Naive thymus-derived CD4-positive, alpha-beta T cell (primary cell): Measurements from ENCODE around the gene ERICH6. TPM values are rescaled to one million over a fixed set of nuclear protein-coding genes. Genes with fewer than 3 reads are reported as not detected.

Experiments
- ATAC-seq: fragments of 150-1000 bp; cut with Tn5 transposase; 2 replicates; pipeline ENCODE4 v1.10.0; 2021; ENCODE audit warnings: mild to moderate bottlenecking, moderate library complexity
- CTCF ChIA-PET: fragments of 350-600 bp; sonication (Branson Sonifier 250); formaldehyde crosslinking; loops from one replicate; lab custom pipeline; 2021; ENCODE audit warnings: antibody characterized with exemption; lab: Charles Lee
- POLR2A ChIA-PET: fragments of 350-600 bp; sonication (Branson Sonifier 250); formaldehyde crosslinking; loops from one replicate; lab custom pipeline; 2021; ENCODE audit warnings: antibody characterized with exemption, inconsistent platforms; lab: Charles Lee
- DNase-seq, 9 donors: peaks; one replicate each; pipeline versions ENCODE4 v3.0.0 to v3.0.0-alpha.2; 2020 to 2022; ENCODE audit warnings: mixed read lengths in 1 of 9
- H3K27ac ChIP-seq: one replicate; pipeline ENCODE4 v1.7.0; 2013; ENCODE audit warnings: mild to moderate bottlenecking, low read depth, low read length, moderate library complexity
- H3K27me3 ChIP-seq, 2 donors: one replicate each; pipeline ENCODE4 v1.7.0; 2013; ENCODE audit warnings: low read length in 2 of 2, mild to moderate bottlenecking in 2 of 2, moderate library complexity in 2 of 2; ENCODE audit not compliant: control insufficient read depth in 2 of 2, insufficient read depth in 2 of 2
- H3K36me3 ChIP-seq, 3 experiments: 1 replicate in 2 of 3; 2 replicates in 1 of 3; pipeline ENCODE4 v1.7.0; 2013; ENCODE audit warnings: low read length in 3 of 3, mild to moderate bottlenecking in 3 of 3, moderate library complexity in 1 of 3; ENCODE audit not compliant: insufficient read depth in 3 of 3, control insufficient read depth in 2 of 3
- H3K4me1 ChIP-seq, 2 donors: one replicate each; pipeline ENCODE4 v1.7.0; 2013; ENCODE audit warnings: low read length in 2 of 2, mild to moderate bottlenecking in 2 of 2, moderate library complexity in 1 of 2; ENCODE audit not compliant: control insufficient read depth in 2 of 2, insufficient read depth in 2 of 2
- H3K4me3 ChIP-seq: 2 replicates; pipeline ENCODE4 v1.7.0; 2013; ENCODE audit warnings: mild to moderate bottlenecking, low read length
- H3K9me3 ChIP-seq, 3 experiments: 1 replicate in 2 of 3; 2 replicates in 1 of 3; pipeline ENCODE4 v1.7.0; 2013; ENCODE audit warnings: low read length in 3 of 3; ENCODE audit not compliant: control insufficient read depth in 2 of 3
- H3K27ac Mint-ChIP-seq, 9 donors: one replicate each; pipeline ENCODE4 v1.8.0; 2020 to 2022; ENCODE audit warnings: mixed read lengths in 9 of 9, mild to moderate bottlenecking in 8 of 9, moderate library complexity in 5 of 9, inconsistent platforms in 2 of 9
- H3K27me3 Mint-ChIP-seq, 5 donors: one replicate each; pipeline ENCODE4 v1.8.0; 2021 to 2022; ENCODE audit warnings: mixed read lengths in 5 of 5, mild to moderate bottlenecking in 1 of 5
- H3K36me3 Mint-ChIP-seq, 5 donors: one replicate each; pipeline ENCODE4 v1.8.0; 2020 to 2022; ENCODE audit warnings: mixed read lengths in 5 of 5, mild to moderate bottlenecking in 3 of 5, inconsistent platforms in 1 of 5
- H3K4me1 Mint-ChIP-seq, 7 donors: one replicate each; pipeline ENCODE4 v1.8.0; 2020 to 2022; ENCODE audit warnings: mixed read lengths in 7 of 7, mild to moderate bottlenecking in 3 of 7, inconsistent platforms in 1 of 7
- H3K4me3 Mint-ChIP-seq, 10 donors: one replicate each; pipeline ENCODE4 v1.8.0; 2020 to 2022; ENCODE audit warnings: mild to moderate bottlenecking in 10 of 10, mixed read lengths in 10 of 10, moderate library complexity in 6 of 10, inconsistent platforms in 2 of 10
- H3K9me3 Mint-ChIP-seq, 11 donors: one replicate each; pipeline ENCODE4 v1.8.0; 2020 to 2022; ENCODE audit warnings: mixed read lengths in 11 of 11, mild to moderate bottlenecking in 4 of 11, inconsistent platforms in 1 of 11, moderate library complexity in 1 of 11
- intact Hi-C, 2 donors: fragments of 100-400 bp; cut with micrococcal nuclease; formaldehyde crosslinking; loops; one replicate each; pipeline ENCODE4 v1.15.1; 2023
- polyA plus RNA-seq, 2 donors: library from polyadenylated mRNA; unstranded; fragments of 300-500 nt; fragmentation: Illumina TruSeq; gene quantifications; one replicate each; pipeline ENCODE4 v1.2.3, GENCODE V29; 2021
- total RNA-seq, 6 experiments: library from RNA in 5 of 6; stranded (reverse) in 5 of 6; gene quantifications; 1 replicate in 5 of 6; 2 replicates in 1 of 6; pipeline ENCODE4 v1.2.3 and lab custom pipeline; 2021 to 2026

The ERICH6 gene
- total and polyA plus RNA-seq, 7 experiments from 2014 or later, result 0.24 to 1.4 (median 0.53) TPM; not detected in 2

GRCh38 chr3:150722267-150722666 lies 18.5 kb upstream of the ERICH6 start:
- H3K4me1 ChIP-seq, result no peaks in the 10 kb centered on the region
- Mint-ChIP-seq H3K9me3 (peaks cover 0 to 4% (median 0%) of the 10 kb centered on the region in 11 donors), H3K4me1 (peaks cover 0 to 19% (median 9%) of the 10 kb centered on the region in 7 donors), H3K36me3 (peaks cover 0 to 7% (median 0%) of the 10 kb centered on the region in 5 donors), H3K27me3 (no peaks in the 10 kb centered on the region), H3K4me3 (no peak overlapping the region), H3K27ac (no peak overlapping the region)
- H3K27ac ChIP-seq, result no peak overlapping the region
- no peak for DNase-seq
- intact Hi-C loops, result loop anchor here (2.0 to 5.0 kb wide), 2 partner anchors 17 to 365 kb away; partner anchors contain the start of gene MED12L (in 1 of the 2)
- CTCF ChIA-PET, result interaction anchor here (0.6 to 2.2 kb wide), 13 partner anchors 10 to 426 kb away, joined by 3 to 18 read pairs (median 4); partner anchors contain the start of gene ERICH6
- no peaks in the 10 kb centered on the region for H3K27me3 ChIP-seq
- POLR2A ChIA-PET, result interaction anchor here (2.2 kb wide), 1 partner anchor 41 kb away, joined by 8 read pairs; the partner anchor contains the start of gene SIAH2
- no peaks in the 10 kb centered on the region for H3K9me3 ChIP-seq
- ATAC-seq, result no peak
- H3K36me3 ChIP-seq, result no peaks in the 10 kb centered on the region
- no peak overlapping the region for H3K4me3 ChIP-seq

- no peaks in the 10 kb centered on the region for H3K36me3 ChIP-seq
- ATAC-seq (peak; percentile 94), DNase-seq (peak in 7 of 9 donors; percentile 33 to 77 (median 70))
- no peak overlapping the region for H3K4me3 ChIP-seq
- H3K4me3 Mint-ChIP-seq, result peak overlapping the region in 1 of 10 donors; percentile 3
- no peaks in the 10 kb centered on the region for H3K27me3 ChIP-seq
- no peaks in the 10 kb centered on the region for H3K4me1 ChIP-seq
- peaks cover 0 to 5% (median 0%) of the 10 kb centered on the region in 11 donors for H3K9me3 Mint-ChIP-seq
- POLR2A ChIA-PET, result interaction anchor here (0.5 to 2.2 kb wide), 2 partner anchors 19 to 42 kb away, joined by 3 to 8 read pairs; partner anchors contain the start of gene SIAH2
- H3K36me3 Mint-ChIP-seq, result peaks cover 0 to 5% (median 0%) of the 10 kb centered on the region in 5 donors
- no peaks in the 10 kb centered on the region for H3K9me3 ChIP-seq
- CTCF ChIA-PET, result interaction anchor here (0.8 to 2.2 kb wide), 13 partner anchors 9 to 431 kb away, joined by 3 to 18 read pairs (median 4); partner anchors contain the start of gene ERICH6
- peaks cover 0 to 19% (median 9%) of the 10 kb centered on the region in 7 donors for H3K4me1 Mint-ChIP-seq
- no peak overlapping the region for H3K27ac Mint-ChIP-seq
- H3K27ac ChIP-seq, result no peak overlapping the region
- H3K27me3 Mint-ChIP-seq, result no peaks in the 10 kb centered on the region
- intact Hi-C loops, result loop anchor here (1.0 to 5.0 kb wide), 12 partner anchors 17 to 562 kb away; partner anchors contain the start of genes ERICH6 (in 1 of the 2), MED12L (in 1 of the 2), SELENOT (in 1 of the 2) and SIAH2 (in 1 of the 2)
Observed at GRCh38 chr3:150721285-150722130, 17.8 kb upstream of the ERICH6 start.

GRCh38 chr3:150720444-150720843 lies 16.7 kb upstream of the ERICH6 start:
- ATAC-seq (no peak), DNase-seq (no peak)
- Mint-ChIP-seq H3K36me3 (peaks cover 0 to 1% (median 0%) of the 10 kb centered on the region in 5 donors), H3K9me3 (peaks cover 0 to 16% (median 2%) of the 10 kb centered on the region in 11 donors), H3K4me1 (peaks cover 0 to 19% (median 9%) of the 10 kb centered on the region in 7 donors), H3K27ac (no peak overlapping the region), H3K4me3 (no peak overlapping the region), H3K27me3 (peaks cover 0 to under 1% (median 0%) of the 10 kb centered on the region in 5 donors)
- no peak overlapping the region for H3K4me3 ChIP-seq
- ChIA-PET CTCF (interaction anchor here (0.8 to 2.2 kb wide), 6 partner anchors 53 to 432 kb away, joined by 3 to 10 read pairs (median 4); no protein-coding TSS in a partner anchor), POLR2A (interaction anchor here (2.2 kb wide), 1 partner anchor 43 kb away, joined by 8 read pairs; the partner anchor contains the start of gene SIAH2)
- H3K9me3 ChIP-seq, result no peaks in the 10 kb centered on the region
- H3K4me1 ChIP-seq, result no peaks in the 10 kb centered on the region
- no peaks in the 10 kb centered on the region for H3K27me3 ChIP-seq
- no peaks in the 10 kb centered on the region for H3K36me3 ChIP-seq
- H3K27ac ChIP-seq, result no peak overlapping the region
- intact Hi-C loops, result loop anchor here (2.0 to 5.0 kb wide), 2 partner anchors 16 to 367 kb away; partner anchors contain the start of gene MED12L (in 1 of the 2)

- intact Hi-C loops, result no loop called here
- Histone ChIP-seq H3K27me3 (no peaks in the 10 kb centered on the region), H3K4me3 (no peak overlapping the region), H3K9me3 (no peaks in the 10 kb centered on the region), H3K4me1 (no peaks in the 10 kb centered on the region), H3K27ac (no peak overlapping the region), H3K36me3 (peaks cover 0 to 8% (median 0%) of the 10 kb centered on the region in 3 experiments)
- no peak overlapping the region for H3K27ac Mint-ChIP-seq
- CTCF ChIA-PET, result no interaction called here
- DNase-seq (no peak), ATAC-seq (no peak)
- H3K4me3 Mint-ChIP-seq, result no peak overlapping the region
- peaks cover 0 to 11% (median 0%) of the 10 kb centered on the region in 5 donors for H3K27me3 Mint-ChIP-seq
- H3K36me3 Mint-ChIP-seq, result peaks cover 34 to 59% (median 55%) of the 10 kb centered on the region in 5 donors
- POLR2A ChIA-PET, result no interaction called here
- H3K4me1 Mint-ChIP-seq, result peaks cover 0 to 9% (median 7%) of the 10 kb centered on the region in 7 donors
- peaks cover 9 to 23% (median 17%) of the 10 kb centered on the region in 11 donors for H3K9me3 Mint-ChIP-seq
Observed at GRCh38 chr3:150710097-150710496, 6.4 kb upstream of the ERICH6 start.

GRCh38 chr3:150703299-150703755 lies 393 bp downstream of the ERICH6 start:
- Histone ChIP-seq H3K4me3 (peak overlapping the region; percentile 94), H3K9me3 (no peaks in the 10 kb centered on the region), H3K36me3 (peaks cover 0 to 5% (median 0%) of the 10 kb centered on the region in 3 experiments), H3K4me1 (peaks cover 4 to 5% of the 10 kb centered on the region in 2 donors), H3K27ac (peak overlapping the region; percentile 84), H3K27me3 (no peaks in the 10 kb centered on the region)
- Mint-ChIP-seq H3K4me1 (peaks cover 11 to 24% (median 20%) of the 10 kb centered on the region in 7 donors), H3K4me3 (peak overlapping the region; percentile 82 to 98 (median 97)), H3K27me3 (peaks cover 0 to 6% (median 0%) of the 10 kb centered on the region in 5 donors), H3K27ac (peak overlapping the region; percentile 93 to 100 (median 97)), H3K36me3 (peaks cover under 1 to 16% (median 12%) of the 10 kb centered on the region in 5 donors), H3K9me3 (peaks cover 0 to 4% (median 0%) of the 10 kb centered on the region in 11 donors)
- ChIA-PET POLR2A (interaction anchor here (0.8 to 3.2 kb wide), 7 partner anchors 8 to 300 kb away, joined by 3 to 25 read pairs (median 4); partner anchors contain the start of genes EIF2A, SELENOT, SERP1 and SIAH2), CTCF (interaction anchor here (0.6 to 1.1 kb wide), 4 partner anchors 19 to 525 kb away, joined by 3 to 4 read pairs (median 4); no protein-coding TSS in a partner anchor)
- peak; percentile 55 for ATAC-seq
- peak; percentile 22 to 57 (median 49) for DNase-seq
- intact Hi-C loops, result loop anchor here (1.0 to 10.0 kb wide), 13 partner anchors 18 to 1711 kb away; partner anchors contain the start of genes PFN2 (in 2 of the 2), RNF13 (in 2 of the 2), SELENOT (in 2 of the 2) and SIAH2 (in 2 of the 2)
